ENCODE measurements around the gene KRTAP21-2.

DNA sequence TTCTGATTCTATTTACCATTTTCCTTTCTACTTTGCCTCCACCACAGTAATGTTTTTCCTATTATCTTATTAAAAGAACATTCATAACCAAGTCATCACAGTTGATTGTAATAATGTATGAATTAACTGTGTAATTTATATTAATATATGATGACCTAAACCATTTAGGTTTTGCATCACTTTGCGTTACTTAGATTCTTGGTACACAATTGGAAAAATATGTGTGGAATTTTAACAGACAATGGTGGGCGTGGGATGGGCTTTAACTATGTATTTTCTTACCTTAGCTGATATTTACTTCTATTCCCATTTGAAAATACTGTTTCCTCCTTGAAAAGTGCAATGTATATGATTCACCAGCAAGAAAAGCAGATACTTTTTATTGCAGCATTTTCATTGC lies 32.1 kb downstream of the KRTAP21-2 start:
- TF ChIP-seq, protein P1, sequence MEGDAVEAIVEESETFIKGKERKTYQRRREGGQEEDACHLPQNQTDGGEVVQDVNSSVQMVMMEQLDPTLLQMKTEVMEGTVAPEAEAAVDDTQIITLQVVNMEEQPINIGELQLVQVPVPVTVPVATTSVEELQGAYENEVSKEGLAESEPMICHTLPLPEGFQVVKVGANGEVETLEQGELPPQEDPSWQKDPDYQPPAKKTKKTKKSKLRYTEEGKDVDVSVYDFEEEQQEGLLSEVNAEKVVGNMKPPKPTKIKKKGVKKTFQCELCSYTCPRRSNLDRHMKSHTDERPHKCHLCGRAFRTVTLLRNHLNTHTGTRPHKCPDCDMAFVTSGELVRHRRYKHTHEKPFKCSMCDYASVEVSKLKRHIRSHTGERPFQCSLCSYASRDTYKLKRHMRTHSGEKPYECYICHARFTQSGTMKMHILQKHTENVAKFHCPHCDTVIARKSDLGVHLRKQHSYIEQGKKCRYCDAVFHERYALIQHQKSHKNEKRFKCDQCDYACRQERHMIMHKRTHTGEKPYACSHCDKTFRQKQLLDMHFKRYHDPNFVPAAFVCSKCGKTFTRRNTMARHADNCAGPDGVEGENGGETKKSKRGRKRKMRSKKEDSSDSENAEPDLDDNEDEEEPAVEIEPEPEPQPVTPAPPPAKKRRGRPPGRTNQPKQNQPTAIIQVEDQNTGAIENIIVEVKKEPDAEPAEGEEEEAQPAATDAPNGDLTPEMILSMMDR (IDR thresholded peaks at IDR 0.05): no peak
- no peak for TF ChIP-seq POLR2A (IDR thresholded peaks at IDR 0.05)

Data from breast epithelium (tissue), 3 donors.